GM18868 (cell line): Measurements from ENCODE around the gene MMP14.
"Not testable (repeated sequence)": the region's sequence is repeated elsewhere in the genome, so short reads cannot be mapped to it uniquely, and the experiment has no call there.

Experiments
- ATAC-seq: cut with Tn5 transposase; IDR thresholded peaks from one replicate; pipeline ENCODE4 v1.9.1; 2021; ENCODE audit warnings: mild to moderate bottlenecking, moderate library complexity; ENCODE audit not compliant: unreplicated experiment

Gene MMP14

GRCh38 chr14:22841769-22842168 lies 5.4 kb downstream of the MMP14 start:
- ATAC-seq: no peak

GRCh38 chr14:22842211-22843122 lies 6.1 kb downstream of the MMP14 start:
- ATAC-seq: no peak

GRCh38 chr14:22843123-22843925 lies 6.9 kb downstream of the MMP14 start:
- ATAC-seq: no peak

- no peak for ATAC-seq
These were observed 8.1 kb downstream of the MMP14 start for GRCh38 chr14:22844221-22845102.

GRCh38 chr14:22845103-22845394 lies 8.7 kb downstream of the MMP14 start:
- ATAC-seq: no peak

GRCh38 chr14:22845821-22846625 lies 9.6 kb downstream of the MMP14 start:
- ATAC-seq: no peak

- ATAC-seq: no peak
These were observed 10.5 kb downstream of the MMP14 start for GRCh38 chr14:22846811-22847307.

- no peak for ATAC-seq
These were observed 11.4 kb downstream of the MMP14 start for GRCh38 chr14:22847661-22848341.

- ATAC-seq: no peak
These were observed 12.2 kb downstream of the MMP14 start for GRCh38 chr14:22848351-22849164.

GRCh38 chr14:22849212-22849819 lies 12.9 kb downstream of the MMP14 start:
- ATAC-seq: no peak

- ATAC-seq: no peak
These were observed 14.8 kb downstream of the MMP14 start for GRCh38 chr14:22850944-22851764.

GRCh38 chr14:22852178-22852577 lies 15.8 kb downstream of the MMP14 start:
- not testable (repeated sequence) for ATAC-seq

- ATAC-seq: no peak
These were observed 16.2 kb downstream of the MMP14 start for GRCh38 chr14:22852599-22852939.

- peak; percentile 69 for ATAC-seq
These were observed 16.8 kb downstream of the MMP14 start for GRCh38 chr14:22852940-22853767.

GRCh38 chr14:22854296-22854695 lies 17.9 kb downstream of the MMP14 start:
- not testable (repeated sequence) for ATAC-seq

GRCh38 chr14:22854963-22855724 lies 18.8 kb downstream of the MMP14 start:
- ATAC-seq: no peak
